ENCODE results near the gene CNTD1.

DNA sequence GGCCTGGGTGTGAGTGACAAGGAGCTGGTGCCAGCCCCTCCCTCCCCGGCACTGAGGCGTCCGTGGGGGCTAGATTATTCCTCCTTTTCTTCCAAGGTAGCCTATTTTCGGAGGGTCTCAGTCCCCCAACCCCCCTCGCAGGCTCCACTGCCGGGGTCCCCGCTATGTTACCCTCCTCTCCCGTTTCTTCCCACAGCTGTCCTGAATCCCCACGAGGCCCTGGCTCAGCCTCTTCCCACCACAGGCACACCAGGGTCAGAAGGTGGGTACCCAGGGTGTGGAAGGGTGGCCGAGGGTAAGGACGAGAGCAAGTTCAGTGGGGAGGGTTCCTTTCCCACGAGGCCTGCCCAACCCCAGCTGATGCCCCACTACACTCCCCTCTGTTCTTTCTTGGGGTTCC, 37.0 kb upstream of the CNTD1 start:
- TF ChIP-seq POLR2A (IDR thresholded peaks at IDR 0.05), result no peak
- TF ChIP-seq, protein P1, sequence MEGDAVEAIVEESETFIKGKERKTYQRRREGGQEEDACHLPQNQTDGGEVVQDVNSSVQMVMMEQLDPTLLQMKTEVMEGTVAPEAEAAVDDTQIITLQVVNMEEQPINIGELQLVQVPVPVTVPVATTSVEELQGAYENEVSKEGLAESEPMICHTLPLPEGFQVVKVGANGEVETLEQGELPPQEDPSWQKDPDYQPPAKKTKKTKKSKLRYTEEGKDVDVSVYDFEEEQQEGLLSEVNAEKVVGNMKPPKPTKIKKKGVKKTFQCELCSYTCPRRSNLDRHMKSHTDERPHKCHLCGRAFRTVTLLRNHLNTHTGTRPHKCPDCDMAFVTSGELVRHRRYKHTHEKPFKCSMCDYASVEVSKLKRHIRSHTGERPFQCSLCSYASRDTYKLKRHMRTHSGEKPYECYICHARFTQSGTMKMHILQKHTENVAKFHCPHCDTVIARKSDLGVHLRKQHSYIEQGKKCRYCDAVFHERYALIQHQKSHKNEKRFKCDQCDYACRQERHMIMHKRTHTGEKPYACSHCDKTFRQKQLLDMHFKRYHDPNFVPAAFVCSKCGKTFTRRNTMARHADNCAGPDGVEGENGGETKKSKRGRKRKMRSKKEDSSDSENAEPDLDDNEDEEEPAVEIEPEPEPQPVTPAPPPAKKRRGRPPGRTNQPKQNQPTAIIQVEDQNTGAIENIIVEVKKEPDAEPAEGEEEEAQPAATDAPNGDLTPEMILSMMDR (IDR thresholded peaks at IDR 0.05), result no peak

All from tibial nerve (tissue), 3 donors.